T-helper 1 cell treated with Interleukin-12 subunit alpha and Interleukin-12 subunit beta and Interleukin-4 antibody, amounts not matched to agents 30 μg/mL and 1 μg/mL, for 36 hours (primary cell): ENCODE data around the gene MED6.

Experiments
- H3K27ac Mint-ChIP-seq: one replicate; pipeline ENCODE4 v1.8.0; 2021; ENCODE audit warnings: mild to moderate bottlenecking, mixed read lengths
- H3K27me3 Mint-ChIP-seq: one replicate; pipeline ENCODE4 v1.8.0; 2021; ENCODE audit warnings: low read depth, mixed read lengths
- H3K36me3 Mint-ChIP-seq: one replicate; pipeline ENCODE4 v1.8.0; 2021; ENCODE audit warnings: low read depth, mixed read lengths
- H3K4me1 Mint-ChIP-seq: one replicate; pipeline ENCODE4 v1.8.0; 2021; ENCODE audit warnings: low read depth, mixed read lengths
- H3K4me3 Mint-ChIP-seq: one replicate; pipeline ENCODE4 v1.8.0; 2021; ENCODE audit warnings: mild to moderate bottlenecking, moderate library complexity, mixed read lengths
- H3K9me3 Mint-ChIP-seq: one replicate; pipeline ENCODE4 v1.8.0; 2021; ENCODE audit warnings: mixed read lengths

MED6 gene

DNA sequence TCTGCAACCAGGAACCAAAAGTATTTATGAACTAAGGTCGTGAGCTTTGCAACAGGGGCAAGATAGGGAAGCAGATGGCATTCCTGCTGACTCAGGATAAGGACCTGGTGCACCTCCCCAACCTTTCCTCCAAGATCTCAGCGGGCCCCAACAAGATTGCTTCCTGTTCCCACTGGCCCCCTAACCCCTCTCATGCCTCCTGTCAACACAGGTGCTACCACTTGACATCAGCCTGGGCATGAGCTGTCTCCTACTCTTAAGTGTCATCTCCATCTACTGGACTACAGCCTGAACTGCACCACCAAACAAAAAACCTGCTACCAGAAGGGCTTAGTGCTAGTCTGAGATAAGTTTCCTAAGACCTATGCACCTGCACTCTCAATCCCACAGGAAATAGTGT lies 32.7 kb downstream of the MED6 start:
- Mint-ChIP-seq H3K9me3 (peaks cover 33% of the 10 kb centered on the region), H3K27ac (no peak overlapping the region), H3K4me1 (peaks cover 3% of the 10 kb centered on the region), H3K27me3 (no peaks in the 10 kb centered on the region), H3K36me3 (peaks cover 57% of the 10 kb centered on the region), H3K4me3 (no peak overlapping the region)

DNA sequence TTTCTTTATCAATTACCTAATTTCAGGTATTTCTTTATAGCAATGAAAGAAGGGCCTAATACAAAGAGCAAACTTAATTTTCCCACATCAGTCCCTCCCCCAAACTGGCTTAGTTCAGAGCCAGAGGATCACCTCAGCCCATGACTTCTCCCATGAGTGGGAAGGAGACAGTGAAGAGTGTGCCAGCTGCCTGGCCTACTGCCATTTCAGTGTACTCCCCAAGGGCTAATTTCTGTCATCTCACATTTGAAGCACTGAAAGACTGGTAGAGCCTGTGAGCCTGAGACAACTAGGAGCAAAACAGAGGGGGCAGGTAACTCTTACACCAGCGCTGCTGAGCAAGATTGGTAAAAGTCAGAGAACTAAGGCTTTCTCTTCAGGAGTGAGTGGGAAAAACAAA lies 36.6 kb downstream of the MED6 start:
- Mint-ChIP-seq H3K4me3 (no peak overlapping the region), H3K4me1 (peaks cover 3% of the 10 kb centered on the region), H3K36me3 (peaks cover 58% of the 10 kb centered on the region), H3K9me3 (peaks cover 48% of the 10 kb centered on the region), H3K27ac (no peak overlapping the region), H3K27me3 (no peaks in the 10 kb centered on the region)

DNA sequence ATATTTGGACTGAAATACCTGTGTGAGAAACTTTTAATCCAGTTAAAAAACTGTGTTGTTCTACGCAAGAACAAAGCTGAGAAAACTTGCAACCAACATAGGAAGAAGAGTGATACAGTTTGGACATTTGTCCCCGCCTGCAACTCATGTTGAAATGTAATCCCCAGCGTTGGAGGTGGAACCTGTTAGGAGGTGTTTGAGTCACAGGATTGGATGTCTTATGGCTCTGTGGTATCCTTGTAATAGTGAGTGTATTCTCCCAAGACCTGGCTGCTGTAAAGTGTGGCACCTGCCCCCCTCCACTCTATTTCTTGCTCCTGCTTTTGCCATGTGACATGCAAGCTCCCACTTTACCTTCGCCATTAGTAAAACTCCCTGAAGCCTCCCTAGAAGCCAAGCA lies 37.0 kb downstream of the MED6 start:
- H3K27ac Mint-ChIP-seq: no peak overlapping the region
- peaks cover 58% of the 10 kb centered on the region for H3K36me3 Mint-ChIP-seq

DNA sequence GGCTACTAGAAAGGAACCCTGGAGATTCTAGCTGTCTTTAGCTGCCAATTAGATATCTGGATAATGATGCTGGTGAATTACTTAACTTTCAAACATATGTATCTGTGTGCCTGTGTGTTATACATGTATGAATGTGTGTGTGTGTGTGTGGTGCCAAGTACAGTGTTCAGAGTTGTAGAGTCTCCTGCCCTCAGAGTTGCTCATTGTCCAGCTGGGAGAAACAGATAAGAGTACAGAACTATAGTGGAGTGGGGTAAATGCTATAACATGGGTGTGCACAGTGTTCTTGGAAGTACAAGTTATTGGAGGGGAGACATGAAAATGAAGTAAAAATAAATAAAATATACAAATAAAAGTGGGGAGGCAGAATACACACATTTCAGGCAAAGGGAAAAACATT lies 42.1 kb downstream of the MED6 start:
- Mint-ChIP-seq H3K9me3 (peaks cover 30% of the 10 kb centered on the region), H3K27ac (no peak overlapping the region), H3K36me3 (peaks cover 28% of the 10 kb centered on the region), H3K27me3 (no peaks in the 10 kb centered on the region), H3K4me3 (no peak overlapping the region), H3K4me1 (no peaks in the 10 kb centered on the region)

More for the DNA sequence above, 37.0 kb downstream of the MED6 start:
- peaks cover 3% of the 10 kb centered on the region for H3K4me1 Mint-ChIP-seq
- peaks cover 48% of the 10 kb centered on the region for H3K9me3 Mint-ChIP-seq
- H3K27me3 Mint-ChIP-seq: no peaks in the 10 kb centered on the region
- no peak overlapping the region for H3K4me3 Mint-ChIP-seq

DNA sequence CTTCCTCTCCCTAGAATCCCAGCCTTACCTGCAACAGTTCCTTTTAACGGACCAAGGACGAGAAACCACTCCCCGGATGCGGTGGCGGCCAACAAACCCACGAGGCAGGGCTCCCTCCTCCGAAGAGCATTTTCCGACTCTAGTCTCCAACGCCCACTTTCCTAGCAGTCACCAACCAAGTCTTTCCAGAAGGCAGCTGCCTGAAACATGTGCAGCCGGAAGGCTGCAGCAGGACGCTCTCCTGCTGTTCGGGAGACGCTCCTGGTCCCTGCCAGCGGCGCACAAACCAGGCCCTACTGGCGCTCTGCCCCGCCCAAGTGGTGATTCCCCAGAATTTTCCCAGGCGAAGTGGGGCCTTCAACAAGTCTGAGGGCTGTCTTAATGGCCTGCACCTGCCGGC lies 44.6 kb downstream of the MED6 start:
- peaks cover 6% of the 10 kb centered on the region for H3K36me3 Mint-ChIP-seq
- peak overlapping the region; percentile 7 for H3K4me3 Mint-ChIP-seq
- H3K9me3 Mint-ChIP-seq: peaks cover 8% of the 10 kb centered on the region
- H3K27me3 Mint-ChIP-seq: no peaks in the 10 kb centered on the region
- H3K27ac Mint-ChIP-seq: no peak overlapping the region
- no peaks in the 10 kb centered on the region for H3K4me1 Mint-ChIP-seq

DNA sequence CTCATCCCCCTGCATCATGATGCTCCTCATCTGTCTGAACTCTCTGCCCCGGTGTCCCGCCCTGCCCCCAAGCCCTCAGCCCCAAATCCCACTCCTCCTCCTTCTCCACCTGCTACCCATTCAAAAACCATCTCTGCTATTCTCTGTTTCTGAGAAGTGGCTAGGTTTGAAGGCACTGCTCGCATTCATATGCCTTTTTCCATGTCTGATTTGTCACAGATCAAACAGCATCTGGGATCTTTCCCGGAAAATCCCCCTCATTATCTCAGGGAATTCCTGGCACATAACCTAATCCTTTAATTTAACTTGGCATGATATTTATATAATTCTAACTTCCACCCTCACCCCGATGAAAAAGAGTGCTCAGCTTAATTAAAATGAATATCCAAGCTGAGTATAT lies 62.4 kb downstream of the MED6 start:
- Mint-ChIP-seq H3K9me3 (peaks cover 5% of the 10 kb centered on the region), H3K36me3 (peaks cover 4% of the 10 kb centered on the region), H3K27ac (no peak overlapping the region), H3K4me3 (no peak overlapping the region), H3K27me3 (no peaks in the 10 kb centered on the region), H3K4me1 (peaks cover 8% of the 10 kb centered on the region)

DNA sequence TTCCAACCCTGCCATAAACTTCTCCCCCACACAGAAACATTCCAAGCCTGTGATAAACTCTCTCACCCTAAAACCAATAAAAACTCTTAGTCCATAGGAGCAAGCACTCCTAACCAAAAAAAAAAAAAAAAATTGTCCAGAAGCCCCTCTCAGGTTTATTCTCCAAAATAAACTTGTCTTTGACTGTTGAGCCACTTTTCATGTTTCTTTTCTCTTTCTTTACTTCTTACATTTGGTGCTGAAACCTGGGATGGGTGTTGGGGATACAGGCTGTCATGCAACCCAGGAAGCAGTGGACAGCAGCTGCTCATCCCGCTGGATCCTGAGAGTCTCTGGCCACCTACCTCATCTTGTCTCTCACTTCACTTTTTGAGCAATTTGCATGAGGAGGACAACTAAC lies 63.6 kb downstream of the MED6 start:
- H3K4me1 Mint-ChIP-seq: peaks cover 8% of the 10 kb centered on the region
- H3K4me3 Mint-ChIP-seq: no peak overlapping the region
- H3K9me3 Mint-ChIP-seq: peaks cover 8% of the 10 kb centered on the region
- H3K36me3 Mint-ChIP-seq: peaks cover 6% of the 10 kb centered on the region
- no peak overlapping the region for H3K27ac Mint-ChIP-seq
- H3K27me3 Mint-ChIP-seq: no peaks in the 10 kb centered on the region

DNA sequence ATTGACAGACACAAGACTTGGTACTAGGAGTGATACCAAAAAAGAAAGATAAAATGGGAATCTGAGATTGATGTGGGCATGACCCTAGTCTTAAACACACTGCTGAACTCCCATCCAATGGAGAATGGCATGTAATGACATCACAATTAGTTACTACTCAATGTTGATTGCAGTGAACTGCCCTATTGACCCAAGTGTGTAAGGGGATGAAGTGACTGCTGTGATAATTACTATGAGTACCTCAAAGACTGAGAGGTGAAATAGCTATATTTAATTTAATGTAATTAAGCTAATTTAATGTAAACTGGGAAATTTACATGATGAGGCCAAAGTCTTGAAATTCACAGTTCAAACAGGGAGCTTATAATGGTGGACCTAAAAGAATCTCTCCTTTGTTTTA lies 65.6 kb downstream of the MED6 start, which contains the start of gene ADAM20:
ADAM20 (minus strand) TSS at position 101 of the 400 bp plus-strand sequence. CDS start 10,247 bp downstream, outside the sequence.
- Mint-ChIP-seq H3K9me3 (peaks cover 15% of the 10 kb centered on the region), H3K4me3 (no peak within 1 kb of the TSS), H3K27ac (no peak within 1 kb of the TSS), H3K27me3 (no peaks in the 10 kb centered on the region), H3K4me1 (peaks cover 6% of the 10 kb centered on the region), H3K36me3 (peaks cover 6% of the 10 kb centered on the region)
